GM20000 (cell line): ENCODE measurements around the gene DAO.

ENCODE experiments used
- DNase-seq: peaks from one replicate; pipeline ENCODE4 v3.0.0; 2012; ENCODE audit warnings: low spot score
- CTCF ChIP-seq: IDR thresholded peaks from 2 replicates; pipeline ENCODE4 v1.5.1; 2012; ENCODE audit warnings: mild to moderate bottlenecking, control low read depth; ENCODE audit errors: extremely low read depth, missing control alignments

Gene DAO

GRCh38 chr12:108879615-108880254 lies at the start of gene DAO:
TSS of gene DAO (plus strand) at chr12:108880092. CDS start at chr12:108885007, 4,915 bp downstream.
- TF ChIP-seq CTCF, result no peak
- DNase-seq, result no peak

- DNase-seq, result peak; percentile 54
- TF ChIP-seq CTCF, result no peak
Observed at GRCh38 chr12:108831309-108831991, 48.4 kb upstream of the DAO start.

GRCh38 chr12:108832208-108832607 lies 47.7 kb upstream of the DAO start:
- DNase-seq, result no peak
- no peak for TF ChIP-seq CTCF

GRCh38 chr12:108832730-108833354 lies 47.0 kb upstream of the DAO start:
- no peak for DNase-seq
- no peak for TF ChIP-seq CTCF

DNA sequence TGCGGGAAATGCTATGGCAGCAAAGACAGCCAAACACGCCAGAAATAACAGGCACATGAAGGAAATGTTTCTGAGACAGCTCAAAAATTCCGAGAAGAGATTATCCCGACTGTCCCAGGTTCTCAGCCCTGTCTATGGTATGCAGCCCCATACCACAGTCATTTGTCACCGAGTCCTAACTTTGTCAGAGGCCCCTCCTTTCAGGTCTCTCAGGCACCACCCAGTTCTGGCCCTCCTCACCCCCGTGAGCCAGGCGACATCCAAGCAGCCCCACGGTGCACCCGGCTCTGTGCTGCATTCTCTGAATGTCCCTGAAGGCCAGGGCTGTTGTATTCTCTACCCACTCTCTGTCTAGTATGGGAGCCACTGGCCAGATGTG lies 46.5 kb upstream of the DAO start:
- no peak for TF ChIP-seq CTCF

DNA sequence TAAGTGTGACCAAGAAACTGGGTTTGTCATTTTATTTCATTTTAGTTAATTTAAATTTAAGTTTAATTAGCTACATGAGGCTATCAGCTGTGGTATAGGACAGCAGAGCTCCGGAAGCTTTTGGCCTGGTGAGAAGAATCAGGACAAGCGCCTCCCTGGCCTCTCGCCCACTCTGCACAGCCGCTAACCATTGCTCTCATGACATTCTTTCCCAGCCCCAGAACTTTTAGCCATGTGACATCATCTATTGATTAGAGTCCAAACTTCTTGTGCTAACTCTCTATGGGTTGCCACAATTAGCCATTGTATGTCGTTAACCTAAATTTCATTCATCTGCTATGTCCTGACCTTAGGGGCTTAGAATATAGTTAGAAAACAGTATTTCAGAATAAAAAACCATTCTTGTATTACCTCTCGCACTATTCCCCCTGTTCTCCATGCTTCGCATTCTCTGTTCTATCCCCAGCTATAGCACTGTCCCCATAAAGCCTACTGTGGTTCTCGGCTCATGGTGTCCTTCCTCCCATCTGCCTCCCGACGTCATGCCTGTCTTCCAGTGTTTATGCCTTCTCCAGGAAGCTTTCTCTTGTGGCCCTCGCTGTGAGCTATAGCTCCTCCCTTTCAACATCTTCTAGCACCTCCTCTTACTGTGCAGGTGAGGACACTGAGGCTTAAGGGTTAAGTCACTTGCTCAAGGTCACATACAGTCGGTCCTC lies 46.0 kb upstream of the DAO start:
- TF ChIP-seq CTCF, result no peak
- no peak for DNase-seq

More for the DNA sequence above, 46.5 kb upstream of the DAO start:
- no peak for DNase-seq
